Body of pancreas (tissue), 4 donors: ENCODE measurements around the gene KIAA0232. TPM values are rescaled to one million over a fixed set of nuclear protein-coding genes. Genes with fewer than 3 reads are reported as not detected.

Experiments used
- ATAC-seq: fragments of 150-250 bp; one replicate; pipeline ENCODE4 v1.9.1; 2016
- DNase-seq, 4 donors: peaks; one replicate each; pipeline ENCODE4 v3.0.0-alpha.2; 2019
- H3K27ac ChIP-seq, 4 donors: fragments of 200-600 bp; sonication (generic); 1 replicate in 3 of 4; 2 replicates in 1 of 4; pipeline versions ENCODE4 v1.5.1 to v1.6.1; 2016 to 2019; ENCODE audit warnings: mild to moderate bottlenecking in 1 of 4, mixed read lengths in 1 of 4, moderate library complexity in 1 of 4
- H3K27me3 ChIP-seq, 2 donors: fragments of 200-600 bp; sonication (generic); one replicate each; pipeline ENCODE4 v1.6.0; 2016; ENCODE audit warnings: mild to moderate bottlenecking in 1 of 2
- H3K36me3 ChIP-seq, 2 donors: fragments of 200-600 bp; sonication (generic); replicated peaks in 1 of 2; 2 replicates each; pipeline ENCODE4 v1.5.1; 2016; ENCODE audit warnings: low read depth in 2 of 2; ENCODE audit not compliant: insufficient read depth in 1 of 2
- H3K4me1 ChIP-seq: fragments of 200-600 bp; sonication (generic); one replicate; pipeline ENCODE4 v1.6.0; 2016
- H3K4me3 ChIP-seq, 2 donors: fragments of 200-600 bp; sonication (generic); 1 replicate in 1 of 2; 2 replicates in 1 of 2; pipeline ENCODE4 v1.5.1; 2016 to 2019
- H3K9me3 ChIP-seq, 3 donors: fragments of 200-600 bp; sonication (generic); 1 replicate in 2 of 3; 2 replicates in 1 of 3; pipeline ENCODE4 v1.5.1; 2016
- POLR2A ChIP-seq, 3 donors: fragments of 450-650 bp; IDR thresholded peaks; one replicate each; pipeline ENCODE4 v1.6.1; 2016; ENCODE audit warnings: antibody characterized with exemption in 3 of 3, mild to moderate bottlenecking in 2 of 3
- WGBS, 2 donors: methylation state at CpG; one replicate each; pipeline ENCODE4 v1.1.5; 2017; 5-methylcytosine and 5-hydroxymethylcytosine counted together
- intact Hi-C: fragments of 100-400 bp; cut with DNase I; formaldehyde crosslinking; loops from one replicate; pipeline ENCODE4 v1.15.1; 2023
- total RNA-seq, 2 donors: library from RNA; depleted of rRNA; stranded (reverse); fragments of >200 nt; gene quantifications; one replicate each; pipeline ENCODE4 v1.1.0, GENCODE V29; 2016
- TF ChIP-seq, protein P1 (sequence below), 7 experiments: fragments of 450-650 bp in 4 of 7; fragments of 200-600 bp in 3 of 7; sonication (generic) in 3 of 7; IDR thresholded peaks; one replicate each; pipeline ENCODE4 v1.5.1; 2016 to 2019; ENCODE audit warnings: antibody characterized with exemption in 7 of 7

Gene KIAA0232
- total RNA-seq, 2 donors from 2014 or later: 9.6 to 15.0 TPM

DNA sequence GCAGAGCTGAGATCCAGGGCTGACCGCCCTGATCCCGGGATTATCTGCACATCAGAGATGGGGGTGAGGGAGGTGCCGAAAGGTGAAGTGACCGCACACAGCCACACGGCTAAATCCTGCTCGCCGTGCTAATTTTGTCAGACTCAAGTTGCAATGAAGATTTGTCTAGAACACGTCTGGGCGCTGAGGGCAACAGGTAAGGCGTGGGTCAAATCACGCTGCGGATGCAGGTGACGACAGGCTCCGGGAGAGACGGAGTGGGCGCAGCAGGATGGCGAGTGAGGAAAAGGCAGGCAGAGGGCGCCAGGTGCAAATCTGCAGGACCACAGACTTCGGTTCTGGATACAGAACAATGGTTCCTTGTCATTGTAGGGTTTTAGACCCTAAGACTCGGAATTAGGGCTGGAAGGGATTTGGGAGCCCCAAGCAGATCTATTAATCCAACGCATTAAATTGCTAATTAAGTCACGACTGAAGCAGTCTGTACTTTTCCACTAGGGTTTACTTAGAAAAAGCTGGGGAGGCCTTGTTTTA is 125.2 kb downstream of the KIAA0232 start:
- no peaks in the 10 kb centered on the region for H3K36me3 ChIP-seq
- TF ChIP-seq, protein P1, sequence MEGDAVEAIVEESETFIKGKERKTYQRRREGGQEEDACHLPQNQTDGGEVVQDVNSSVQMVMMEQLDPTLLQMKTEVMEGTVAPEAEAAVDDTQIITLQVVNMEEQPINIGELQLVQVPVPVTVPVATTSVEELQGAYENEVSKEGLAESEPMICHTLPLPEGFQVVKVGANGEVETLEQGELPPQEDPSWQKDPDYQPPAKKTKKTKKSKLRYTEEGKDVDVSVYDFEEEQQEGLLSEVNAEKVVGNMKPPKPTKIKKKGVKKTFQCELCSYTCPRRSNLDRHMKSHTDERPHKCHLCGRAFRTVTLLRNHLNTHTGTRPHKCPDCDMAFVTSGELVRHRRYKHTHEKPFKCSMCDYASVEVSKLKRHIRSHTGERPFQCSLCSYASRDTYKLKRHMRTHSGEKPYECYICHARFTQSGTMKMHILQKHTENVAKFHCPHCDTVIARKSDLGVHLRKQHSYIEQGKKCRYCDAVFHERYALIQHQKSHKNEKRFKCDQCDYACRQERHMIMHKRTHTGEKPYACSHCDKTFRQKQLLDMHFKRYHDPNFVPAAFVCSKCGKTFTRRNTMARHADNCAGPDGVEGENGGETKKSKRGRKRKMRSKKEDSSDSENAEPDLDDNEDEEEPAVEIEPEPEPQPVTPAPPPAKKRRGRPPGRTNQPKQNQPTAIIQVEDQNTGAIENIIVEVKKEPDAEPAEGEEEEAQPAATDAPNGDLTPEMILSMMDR (IDR thresholded peaks at IDR 0.05): peak; percentile 27 to 65 (median 57)
- no peak for TF ChIP-seq POLR2A (IDR thresholded peaks at IDR 0.05)
- no peaks in the 10 kb centered on the region for H3K27me3 ChIP-seq
- ATAC-seq: no peak
- intact Hi-C loops: loop anchor here (5.0 kb wide), 1 partner anchor 165 kb away; no protein-coding TSS in a partner anchor
- DNase-seq: peak; percentile 55 to 74 (median 66)
- 19 to 22% methylated on average over 22 of the region's 22 CpGs for WGBS, 2 donors
- no peak overlapping the region for H3K4me3 ChIP-seq
- H3K27ac ChIP-seq: no peak overlapping the region
- no peaks in the 10 kb centered on the region for H3K9me3 ChIP-seq
- H3K4me1 ChIP-seq: peaks cover 31% of the 10 kb centered on the region

DNA sequence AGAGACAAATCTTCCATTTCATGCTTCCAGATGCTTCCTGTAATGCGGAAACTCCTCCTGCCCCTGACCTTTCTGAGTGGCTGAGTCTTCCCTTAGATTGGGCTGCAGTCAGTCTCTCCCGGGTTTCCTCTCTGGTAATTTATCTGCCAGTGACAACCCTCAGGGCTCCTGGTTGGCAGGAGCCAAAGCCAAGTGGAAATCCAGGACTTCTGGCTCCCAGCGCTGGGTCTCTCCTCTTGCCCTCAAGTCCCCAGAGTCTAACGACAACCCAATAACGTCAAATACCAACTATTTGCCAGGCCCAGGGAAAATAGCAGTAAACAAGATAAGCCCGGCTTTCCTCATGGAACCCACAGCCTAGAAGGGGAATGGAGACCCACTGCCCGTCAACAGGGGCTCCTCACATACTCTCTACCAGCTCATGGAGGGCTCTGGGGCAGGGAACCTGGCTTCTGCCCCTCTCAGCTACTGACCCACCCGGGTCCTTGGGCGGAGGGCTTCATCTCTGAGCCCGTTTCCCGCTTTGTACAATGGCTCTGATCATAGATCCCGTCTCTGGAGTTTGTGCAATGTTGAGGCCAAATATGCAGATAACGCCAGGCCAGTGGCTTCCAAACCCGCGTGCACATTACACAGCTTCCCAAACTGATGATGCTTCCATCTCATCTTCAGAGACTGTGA is 126.0 kb downstream of the KIAA0232 start:
- peaks cover 31% of the 10 kb centered on the region for H3K4me1 ChIP-seq

GRCh38 chr4:6909113-6909969 is 126.8 kb downstream of the KIAA0232 start, which contains the start of gene TBC1D14:
Gene TBC1D14, plus strand, starts transcription at chr4:6909826. Its CDS starts 13,564 bp downstream, at chr4:6923390.
- Histone ChIP-seq H3K4me1 (peaks cover 31% of the 10 kb centered on the region), H3K36me3 (no peaks in the 10 kb centered on the region), H3K9me3 (no peaks in the 10 kb centered on the region), H3K27me3 (no peaks in the 10 kb centered on the region), H3K27ac (peak within 1 kb of the TSS; percentile 84 to 100 (median 99)), H3K4me3 (peak within 1 kb of the TSS; percentile 57 to 67)
- ATAC-seq (peak; percentile 93), DNase-seq (peak; percentile 88 to 90 (median 90))
- intact Hi-C loops: loop anchor here (5.0 kb wide), 1 partner anchor 163 kb away; no protein-coding TSS in a partner anchor
- TF ChIP-seq, protein P1 (IDR thresholded peaks at IDR 0.05): peak in 4 of 7 experiments; percentile 13 to 35 (median 24)
- peak; percentile 50 to 64 (median 60) for TF ChIP-seq POLR2A (IDR thresholded peaks at IDR 0.05)
- 0% methylated on average over 6 to 59 of the region's 108 CpGs for whole genome bisulfite sequencing, 2 donors

More for the DNA sequence above, 126.0 kb downstream of the KIAA0232 start:
- peak overlapping the region; percentile 84 to 100 (median 99) for H3K27ac ChIP-seq
- no peaks in the 10 kb centered on the region for H3K27me3 ChIP-seq
- intact Hi-C loops: loop anchor here (5.0 kb wide), 1 partner anchor 164 kb away; no protein-coding TSS in a partner anchor
- H3K9me3 ChIP-seq: no peaks in the 10 kb centered on the region
- H3K4me3 ChIP-seq: peak overlapping the region; percentile 57 to 67
- 14 to 27% methylated on average over 7 to 15 of the region's 15 CpGs for WGBS, 2 donors
- ATAC-seq: no peak
- DNase-seq: no peak
- TF ChIP-seq POLR2A (IDR thresholded peaks at IDR 0.05): no peak
- TF ChIP-seq, protein P1 (IDR thresholded peaks at IDR 0.05): no peak
- no peaks in the 10 kb centered on the region for H3K36me3 ChIP-seq

DNA sequence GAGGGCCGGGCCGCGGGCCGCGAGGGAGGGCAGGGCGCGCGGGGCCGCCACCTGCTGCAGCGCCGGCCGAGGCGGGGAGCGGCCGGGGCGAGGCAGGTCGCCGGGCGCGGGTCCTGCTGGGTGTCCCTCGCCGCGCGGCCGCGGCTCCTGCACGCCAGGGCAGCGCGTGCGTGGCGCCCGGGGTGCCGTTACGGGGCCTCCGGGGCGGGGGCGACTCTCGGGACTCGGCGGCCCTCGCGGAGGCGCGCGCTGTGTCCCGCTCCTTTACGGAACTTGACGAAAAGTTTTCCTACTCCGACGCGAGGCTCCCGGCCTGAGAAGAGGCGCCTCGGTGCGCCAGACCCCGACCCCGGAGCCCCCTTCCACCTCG is 127.4 kb downstream of the KIAA0232 start:
- ATAC-seq (peak; percentile 50), DNase-seq (peak in 3 of 4 donors; percentile 39 to 54 (median 44))
- no peak for TF ChIP-seq POLR2A (IDR thresholded peaks at IDR 0.05)
- TF ChIP-seq, protein P1 (IDR thresholded peaks at IDR 0.05): no peak
- H3K36me3 ChIP-seq: no peaks in the 10 kb centered on the region
- H3K4me1 ChIP-seq: peaks cover 31% of the 10 kb centered on the region
- H3K27me3 ChIP-seq: no peaks in the 10 kb centered on the region
- peak overlapping the region; percentile 54 to 64 for H3K4me3 ChIP-seq
- no peaks in the 10 kb centered on the region for H3K9me3 ChIP-seq
- 0 to 2% methylated on average over 6 to 37 of the region's 58 CpGs for WGBS, 2 donors
- peak overlapping the region; percentile 84 to 100 (median 99) for H3K27ac ChIP-seq
- intact Hi-C loops: loop anchor here (5.0 kb wide), 2 partner anchors 72 to 162 kb away; no protein-coding TSS in a partner anchor
